Measurements from ENCODE around the gene TTC4. TPM values are rescaled to one million over a fixed set of nuclear protein-coding genes. Genes with fewer than 3 reads are reported as not detected.

TTC4 gene
- total RNA-seq, 1 donor from 2014 or later = 12.7 TPM

GRCh38 chr1:54716299-54717047, 812 bp downstream of the TTC4 start:
- TF ChIP-seq, protein P1, sequence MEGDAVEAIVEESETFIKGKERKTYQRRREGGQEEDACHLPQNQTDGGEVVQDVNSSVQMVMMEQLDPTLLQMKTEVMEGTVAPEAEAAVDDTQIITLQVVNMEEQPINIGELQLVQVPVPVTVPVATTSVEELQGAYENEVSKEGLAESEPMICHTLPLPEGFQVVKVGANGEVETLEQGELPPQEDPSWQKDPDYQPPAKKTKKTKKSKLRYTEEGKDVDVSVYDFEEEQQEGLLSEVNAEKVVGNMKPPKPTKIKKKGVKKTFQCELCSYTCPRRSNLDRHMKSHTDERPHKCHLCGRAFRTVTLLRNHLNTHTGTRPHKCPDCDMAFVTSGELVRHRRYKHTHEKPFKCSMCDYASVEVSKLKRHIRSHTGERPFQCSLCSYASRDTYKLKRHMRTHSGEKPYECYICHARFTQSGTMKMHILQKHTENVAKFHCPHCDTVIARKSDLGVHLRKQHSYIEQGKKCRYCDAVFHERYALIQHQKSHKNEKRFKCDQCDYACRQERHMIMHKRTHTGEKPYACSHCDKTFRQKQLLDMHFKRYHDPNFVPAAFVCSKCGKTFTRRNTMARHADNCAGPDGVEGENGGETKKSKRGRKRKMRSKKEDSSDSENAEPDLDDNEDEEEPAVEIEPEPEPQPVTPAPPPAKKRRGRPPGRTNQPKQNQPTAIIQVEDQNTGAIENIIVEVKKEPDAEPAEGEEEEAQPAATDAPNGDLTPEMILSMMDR (IDR thresholded peaks at IDR 0.05) = no peak
- Mint-ChIP-seq H3K36me3 (ENCODE audit: low read depth) (peaks cover 7% of the 10 kb centered on the region), H3K27ac (ENCODE audit: unreplicated experiment) (peak overlapping the region; percentile 87), H3K9me3 (ENCODE audit: low read depth) (no peaks in the 10 kb centered on the region), H3K4me1 (ENCODE audit: low read depth) (peaks cover 19% of the 10 kb centered on the region), H3K4me3 (ENCODE audit: unreplicated experiment) (peak overlapping the region; percentile 87), H3K27me3 (ENCODE audit: low read depth) (no peaks in the 10 kb centered on the region)
- no peak for DNase-seq (ENCODE audit: low spot score)

DNA sequence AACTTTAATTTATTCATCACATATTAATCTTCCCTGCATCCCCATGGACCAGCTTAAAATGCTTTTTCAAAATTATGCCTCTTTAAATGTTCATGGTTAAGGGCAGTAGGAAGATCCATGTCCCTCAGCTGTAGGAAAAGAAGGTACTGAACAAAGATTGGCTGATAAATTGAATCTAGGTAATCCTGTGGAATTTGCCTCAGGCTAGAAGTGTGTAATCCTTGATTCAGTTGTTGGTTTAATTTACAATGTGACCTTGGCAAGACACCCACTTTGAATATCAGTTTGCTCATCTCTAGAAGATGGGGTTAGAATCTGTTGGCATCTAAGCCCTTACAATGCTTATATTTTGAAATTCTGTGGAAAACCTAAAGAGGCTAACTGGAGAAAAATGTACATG, 6.1 kb downstream of the TTC4 start:
- H3K27ac Mint-ChIP-seq (ENCODE audit: unreplicated experiment) = no peak overlapping the region
- H3K36me3 Mint-ChIP-seq (ENCODE audit: low read depth) = peaks cover 46% of the 10 kb centered on the region

GRCh38 chr1:54723985-54724384, 8.3 kb downstream of the TTC4 start:
- TF ChIP-seq, protein P1 (IDR thresholded peaks at IDR 0.05) = no peak
- DNase-seq (ENCODE audit: low spot score) = no peak
- Mint-ChIP-seq H3K27ac (ENCODE audit: unreplicated experiment) (no peak overlapping the region), H3K4me3 (ENCODE audit: unreplicated experiment) (no peak overlapping the region), H3K4me1 (ENCODE audit: low read depth) (peaks cover 18% of the 10 kb centered on the region), H3K9me3 (ENCODE audit: low read depth) (peaks cover 16% of the 10 kb centered on the region), H3K36me3 (ENCODE audit: low read depth) (peaks cover 47% of the 10 kb centered on the region), H3K27me3 (ENCODE audit: low read depth) (no peaks in the 10 kb centered on the region)

More for the DNA sequence above, 6.1 kb downstream of the TTC4 start:
- Mint-ChIP-seq H3K27me3 (ENCODE audit: low read depth) (no peaks in the 10 kb centered on the region), H3K4me3 (ENCODE audit: unreplicated experiment) (no peak overlapping the region), H3K9me3 (ENCODE audit: low read depth) (peaks cover 14% of the 10 kb centered on the region), H3K4me1 (ENCODE audit: low read depth) (peaks cover 7% of the 10 kb centered on the region)
- no peak for DNase-seq (ENCODE audit: low spot score)
- TF ChIP-seq, protein P1 (IDR thresholded peaks at IDR 0.05) = no peak

DNA sequence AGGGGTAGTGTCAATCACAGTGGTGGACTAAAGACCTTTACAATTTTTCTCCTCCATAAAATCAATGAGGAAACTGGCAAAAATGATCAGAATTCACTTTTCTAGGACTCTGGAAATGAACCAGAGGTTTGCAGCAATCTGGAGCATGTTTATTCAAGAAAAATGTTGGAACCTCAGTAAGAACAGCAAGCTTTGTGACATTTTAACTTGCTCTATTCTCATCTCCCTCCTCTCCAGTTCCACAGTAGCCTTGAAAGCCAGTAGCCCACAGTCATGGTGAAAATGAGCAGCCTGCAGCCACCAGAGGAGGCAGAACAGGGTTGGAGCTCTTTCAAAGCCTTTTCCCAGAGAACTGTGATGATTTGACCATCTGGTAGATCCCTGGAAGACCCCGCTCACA, 9.1 kb downstream of the TTC4 start:
- peaks cover 18% of the 10 kb centered on the region for H3K4me1 Mint-ChIP-seq (ENCODE audit: low read depth)
- peaks cover 16% of the 10 kb centered on the region for H3K9me3 Mint-ChIP-seq (ENCODE audit: low read depth)
- TF ChIP-seq, protein P1 (IDR thresholded peaks at IDR 0.05) = no peak
- no peak overlapping the region for H3K4me3 Mint-ChIP-seq (ENCODE audit: unreplicated experiment)
- H3K27ac Mint-ChIP-seq (ENCODE audit: unreplicated experiment) = no peak overlapping the region
- no peak for DNase-seq (ENCODE audit: low spot score)
- H3K27me3 Mint-ChIP-seq (ENCODE audit: low read depth) = no peaks in the 10 kb centered on the region
- H3K36me3 Mint-ChIP-seq (ENCODE audit: low read depth) = peaks cover 49% of the 10 kb centered on the region

- TF ChIP-seq, protein P1 (IDR thresholded peaks at IDR 0.05) = no peak
- Mint-ChIP-seq H3K27me3 (ENCODE audit: low read depth) (no peaks in the 10 kb centered on the region), H3K4me1 (ENCODE audit: low read depth) (peaks cover 18% of the 10 kb centered on the region), H3K9me3 (ENCODE audit: low read depth) (peaks cover 16% of the 10 kb centered on the region), H3K36me3 (ENCODE audit: low read depth) (peaks cover 44% of the 10 kb centered on the region), H3K4me3 (ENCODE audit: unreplicated experiment) (no peak overlapping the region), H3K27ac (ENCODE audit: unreplicated experiment) (peak overlapping the region; percentile 60)
- no peak for DNase-seq (ENCODE audit: low spot score)
Observed at GRCh38 chr1:54728027-54728426, 12.4 kb downstream of the TTC4 start.

Data from chondrocyte (in vitro differentiated cells).